ENCODE measurements around the gene SIGLEC12. TPM values are rescaled to one million over a fixed set of nuclear protein-coding genes. Genes with fewer than 3 reads are reported as not detected.

The SIGLEC12 gene
- total RNA-seq, 4 donors from 2014 or later = 0.31 to 0.85 TPM; not detected in 2

DNA sequence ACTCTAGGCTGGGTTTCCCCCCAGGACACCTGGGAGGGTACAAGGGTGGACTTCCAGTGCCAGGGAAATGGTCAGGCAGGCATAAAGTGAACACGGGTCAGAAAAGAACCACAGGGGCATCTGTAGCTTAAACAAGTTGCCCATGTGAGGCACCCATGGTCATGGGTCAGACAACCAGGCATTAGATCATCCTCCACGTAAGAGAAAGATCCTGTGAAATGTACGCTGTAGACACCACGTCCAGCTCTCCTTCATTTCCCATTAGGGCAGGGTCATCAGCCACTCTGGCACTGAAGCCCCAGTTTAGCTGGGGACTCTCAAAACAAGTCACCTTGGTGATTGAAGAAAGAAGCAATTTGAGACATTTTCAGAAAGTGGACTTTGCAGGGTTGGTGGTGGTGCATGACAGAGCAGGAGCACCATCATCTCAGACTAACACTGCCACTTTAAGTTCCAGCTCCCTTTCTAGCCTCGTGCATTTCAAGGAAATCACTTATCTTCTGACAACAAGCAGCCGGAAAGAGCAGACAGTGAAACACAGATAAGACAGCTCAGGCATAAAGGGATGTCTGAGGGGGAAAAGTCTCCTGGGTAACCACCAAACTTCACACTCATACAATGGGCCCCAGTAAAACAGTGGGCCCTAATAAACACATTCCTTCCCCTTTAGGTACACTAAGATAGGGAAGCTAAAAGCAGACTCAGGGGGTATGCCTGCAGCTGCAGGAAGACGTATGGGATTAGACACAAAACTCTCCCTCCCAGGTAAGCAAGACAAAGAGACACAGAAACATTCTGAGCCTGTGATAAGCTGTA is 46.0 kb upstream of the SIGLEC12 start:
- Histone ChIP-seq H3K4me3 (no peak overlapping the region), H3K4me1 (no peaks in the 10 kb centered on the region), H3K36me3 (no peaks in the 10 kb centered on the region), H3K27ac (no peak overlapping the region), H3K9me3 (no peaks in the 10 kb centered on the region), H3K27me3 (peaks cover 93% of the 10 kb centered on the region)
- no peak for ATAC-seq
- WGBS, 2 donors (ENCODE audit: low coverage in 1 of 2) = 46 to 55% methylated on average over 3 to 6 of the region's 7 CpGs
- TF ChIP-seq, protein P1, sequence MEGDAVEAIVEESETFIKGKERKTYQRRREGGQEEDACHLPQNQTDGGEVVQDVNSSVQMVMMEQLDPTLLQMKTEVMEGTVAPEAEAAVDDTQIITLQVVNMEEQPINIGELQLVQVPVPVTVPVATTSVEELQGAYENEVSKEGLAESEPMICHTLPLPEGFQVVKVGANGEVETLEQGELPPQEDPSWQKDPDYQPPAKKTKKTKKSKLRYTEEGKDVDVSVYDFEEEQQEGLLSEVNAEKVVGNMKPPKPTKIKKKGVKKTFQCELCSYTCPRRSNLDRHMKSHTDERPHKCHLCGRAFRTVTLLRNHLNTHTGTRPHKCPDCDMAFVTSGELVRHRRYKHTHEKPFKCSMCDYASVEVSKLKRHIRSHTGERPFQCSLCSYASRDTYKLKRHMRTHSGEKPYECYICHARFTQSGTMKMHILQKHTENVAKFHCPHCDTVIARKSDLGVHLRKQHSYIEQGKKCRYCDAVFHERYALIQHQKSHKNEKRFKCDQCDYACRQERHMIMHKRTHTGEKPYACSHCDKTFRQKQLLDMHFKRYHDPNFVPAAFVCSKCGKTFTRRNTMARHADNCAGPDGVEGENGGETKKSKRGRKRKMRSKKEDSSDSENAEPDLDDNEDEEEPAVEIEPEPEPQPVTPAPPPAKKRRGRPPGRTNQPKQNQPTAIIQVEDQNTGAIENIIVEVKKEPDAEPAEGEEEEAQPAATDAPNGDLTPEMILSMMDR (IDR thresholded peaks at IDR 0.05) = no peak
- TF ChIP-seq POLR2AphosphoS5 (IDR thresholded peaks at IDR 0.05) = no peak
- no peak for TF ChIP-seq EP300 (IDR thresholded peaks at IDR 0.05)
- TF ChIP-seq POLR2A (IDR thresholded peaks at IDR 0.05) = no peak

- Histone ChIP-seq H3K27ac (no peak overlapping the region), H3K4me3 (no peak overlapping the region), H3K4me1 (no peaks in the 10 kb centered on the region), H3K36me3 (no peaks in the 10 kb centered on the region), H3K27me3 (peaks cover 92% of the 10 kb centered on the region), H3K9me3 (no peaks in the 10 kb centered on the region)
- ATAC-seq = no peak
- WGBS, 2 donors (ENCODE audit: low coverage in 1 of 2) = 50 to 58% methylated on average over 4 to 9 of the region's 10 CpGs
- TF ChIP-seq EP300 (IDR thresholded peaks at IDR 0.05) (no peak), POLR2AphosphoS5 (IDR thresholded peaks at IDR 0.05) (no peak), POLR2A (IDR thresholded peaks at IDR 0.05) (no peak)
- TF ChIP-seq, protein P1 (IDR thresholded peaks at IDR 0.05) = no peak
These were observed 45.2 kb upstream of the SIGLEC12 start for GRCh38 chr19:51546650-51547396.

GRCh38 chr19:51546107-51546649 is 44.6 kb upstream of the SIGLEC12 start:
- Histone ChIP-seq H3K4me1 (no peaks in the 10 kb centered on the region), H3K36me3 (no peaks in the 10 kb centered on the region), H3K27me3 (peaks cover 92% of the 10 kb centered on the region), H3K4me3 (no peak overlapping the region), H3K9me3 (no peaks in the 10 kb centered on the region), H3K27ac (no peak overlapping the region)
- TF ChIP-seq POLR2AphosphoS5 (IDR thresholded peaks at IDR 0.05) = no peak
- TF ChIP-seq, protein P1 (IDR thresholded peaks at IDR 0.05) = no peak
- TF ChIP-seq POLR2A (IDR thresholded peaks at IDR 0.05) = no peak
- TF ChIP-seq EP300 (IDR thresholded peaks at IDR 0.05) = no peak
- ATAC-seq = no peak
- 50 to 55% methylated on average over 1 to 4 of the region's 5 CpGs for WGBS, 2 donors (ENCODE audit: low coverage in 1 of 2)

- no peaks in the 10 kb centered on the region for H3K4me1 ChIP-seq
- H3K9me3 ChIP-seq = no peaks in the 10 kb centered on the region
- H3K27me3 ChIP-seq = peaks cover 83% of the 10 kb centered on the region
- 74 to 77% methylated on average over 6 of the region's 6 CpGs for WGBS, 2 donors (ENCODE audit: low coverage in 1 of 2)
- TF ChIP-seq POLR2A (IDR thresholded peaks at IDR 0.05) (no peak), EP300 (IDR thresholded peaks at IDR 0.05) (no peak), POLR2AphosphoS5 (IDR thresholded peaks at IDR 0.05) (no peak)
- TF ChIP-seq, protein P1 (IDR thresholded peaks at IDR 0.05) = no peak
- H3K36me3 ChIP-seq = no peaks in the 10 kb centered on the region
- no peak overlapping the region for H3K27ac ChIP-seq
- no peak overlapping the region for H3K4me3 ChIP-seq
- ATAC-seq = no peak
These were observed 42.4 kb upstream of the SIGLEC12 start for GRCh38 chr19:51544038-51544437.

Measured in gastroesophageal sphincter (tissue), 4 donors.